ENCODE results near the gene CIB1. TPM values are rescaled to one million over a fixed set of nuclear protein-coding genes. Genes with fewer than 3 reads are reported as not detected.
A peak's percentile ranks its signal among the peaks of the same experiment; 100 is the strongest.
"Not testable (repeated sequence)": the region's sequence is repeated elsewhere in the genome, so short reads cannot be mapped to it uniquely, and the experiment has no call there.

The CIB1 gene
- total and polyA plus RNA-seq, 2 donors from 2014 or later = 158 to 321 TPM

DNA sequence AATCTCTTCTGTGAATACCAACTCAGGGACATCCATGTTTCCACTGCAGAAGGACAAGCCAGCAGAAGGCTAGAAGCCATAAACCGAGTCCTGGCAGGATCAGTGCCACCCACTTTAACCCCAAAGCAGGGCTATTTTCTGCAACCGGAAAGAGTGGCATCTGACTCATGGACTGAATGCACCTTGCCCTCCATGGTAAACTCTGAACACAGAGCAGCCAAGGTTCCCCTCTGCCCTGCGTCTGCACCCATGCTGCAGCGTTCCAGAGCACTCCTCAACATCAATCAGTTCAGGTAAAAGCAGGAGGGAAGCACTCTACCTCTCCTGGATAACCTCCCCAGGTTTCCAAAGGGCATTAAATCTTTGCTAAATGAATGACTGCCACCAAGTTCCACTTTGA lies 30.9 kb upstream of the CIB1 start:
- Histone ChIP-seq H3K27ac (ENCODE audit: low read depth in 2 of 2, low read length in 2 of 2) (peak overlapping the region; percentile 94 to 98), H3K36me3 (ENCODE audit: control insufficient read depth in 2 of 3, insufficient read depth in 3 of 3, low read length in 3 of 3) (no peaks in the 10 kb centered on the region), H3K27me3 (ENCODE audit: control insufficient read depth, insufficient read depth, low read length) (no peaks in the 10 kb centered on the region), H3K9ac (ENCODE audit: low read length in 3 of 3) (peak overlapping the region; percentile 68 to 99 (median 90)), H3K9me3 (ENCODE audit: control insufficient read depth in 2 of 3, insufficient read depth in 1 of 3, low read length in 3 of 3) (no peaks in the 10 kb centered on the region), H3K4me1 (ENCODE audit: control insufficient read depth in 2 of 3, insufficient read depth in 2 of 3, low read depth in 1 of 3, low read length in 3 of 3) (peaks cover 0 to 22% (median 17%) of the 10 kb centered on the region in 3 donors), H3K4me3 (ENCODE audit: low read length in 3 of 3) (peak overlapping the region; percentile 97 to 98 (median 97))
- intact Hi-C loops (cut with DNase I) = no loop called here
- TF ChIP-seq, protein P1, sequence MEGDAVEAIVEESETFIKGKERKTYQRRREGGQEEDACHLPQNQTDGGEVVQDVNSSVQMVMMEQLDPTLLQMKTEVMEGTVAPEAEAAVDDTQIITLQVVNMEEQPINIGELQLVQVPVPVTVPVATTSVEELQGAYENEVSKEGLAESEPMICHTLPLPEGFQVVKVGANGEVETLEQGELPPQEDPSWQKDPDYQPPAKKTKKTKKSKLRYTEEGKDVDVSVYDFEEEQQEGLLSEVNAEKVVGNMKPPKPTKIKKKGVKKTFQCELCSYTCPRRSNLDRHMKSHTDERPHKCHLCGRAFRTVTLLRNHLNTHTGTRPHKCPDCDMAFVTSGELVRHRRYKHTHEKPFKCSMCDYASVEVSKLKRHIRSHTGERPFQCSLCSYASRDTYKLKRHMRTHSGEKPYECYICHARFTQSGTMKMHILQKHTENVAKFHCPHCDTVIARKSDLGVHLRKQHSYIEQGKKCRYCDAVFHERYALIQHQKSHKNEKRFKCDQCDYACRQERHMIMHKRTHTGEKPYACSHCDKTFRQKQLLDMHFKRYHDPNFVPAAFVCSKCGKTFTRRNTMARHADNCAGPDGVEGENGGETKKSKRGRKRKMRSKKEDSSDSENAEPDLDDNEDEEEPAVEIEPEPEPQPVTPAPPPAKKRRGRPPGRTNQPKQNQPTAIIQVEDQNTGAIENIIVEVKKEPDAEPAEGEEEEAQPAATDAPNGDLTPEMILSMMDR (IDR thresholded peaks at IDR 0.05; ENCODE audit: borderline replicate concordance, extremely low read depth, insufficient read depth) = no peak
- FAIRE-seq (no peak), DNase-seq (peak in 1 of 5 donors; percentile 15)

DNA sequence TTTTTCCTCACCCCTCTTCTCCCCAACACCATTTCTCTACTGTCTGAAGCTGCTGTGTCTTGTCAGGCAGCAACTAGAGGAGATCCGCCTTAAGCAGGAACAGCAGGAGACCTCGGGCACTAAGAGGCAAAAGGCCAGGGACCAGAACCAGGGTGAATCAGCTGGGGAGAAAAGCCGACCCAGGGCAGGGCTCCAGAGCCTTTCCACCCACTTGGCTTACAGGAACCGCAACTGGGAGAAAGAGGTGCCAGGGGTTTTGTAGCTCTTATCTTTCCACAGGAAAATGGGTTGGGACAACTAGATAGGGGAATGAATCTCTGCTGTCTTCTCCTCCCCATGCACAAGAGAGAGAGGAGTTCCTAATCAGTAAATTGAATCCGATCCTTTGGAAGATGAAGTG lies 28.7 kb upstream of the CIB1 start:
- Histone ChIP-seq H3K4me3 (ENCODE audit: low read length in 3 of 3) (no peak overlapping the region), H3K9ac (ENCODE audit: low read length in 3 of 3) (no peak overlapping the region), H3K27ac (ENCODE audit: low read depth in 2 of 2, low read length in 2 of 2) (no peak overlapping the region), H3K9me3 (ENCODE audit: control insufficient read depth in 2 of 3, insufficient read depth in 1 of 3, low read length in 3 of 3) (no peaks in the 10 kb centered on the region), H3K4me1 (ENCODE audit: control insufficient read depth in 2 of 3, insufficient read depth in 2 of 3, low read depth in 1 of 3, low read length in 3 of 3) (peaks cover 0 to 15% (median 14%) of the 10 kb centered on the region in 3 donors), H3K27me3 (ENCODE audit: control insufficient read depth, insufficient read depth, low read length) (no peaks in the 10 kb centered on the region), H3K36me3 (ENCODE audit: control insufficient read depth in 2 of 3, insufficient read depth in 3 of 3, low read length in 3 of 3) (no peaks in the 10 kb centered on the region)
- TF ChIP-seq, protein P1 (IDR thresholded peaks at IDR 0.05; ENCODE audit: borderline replicate concordance, extremely low read depth, insufficient read depth) = no peak
- FAIRE-seq = no peak
- intact Hi-C loops (cut with DNase I) = no loop called here
- DNase-seq = no peak

DNA sequence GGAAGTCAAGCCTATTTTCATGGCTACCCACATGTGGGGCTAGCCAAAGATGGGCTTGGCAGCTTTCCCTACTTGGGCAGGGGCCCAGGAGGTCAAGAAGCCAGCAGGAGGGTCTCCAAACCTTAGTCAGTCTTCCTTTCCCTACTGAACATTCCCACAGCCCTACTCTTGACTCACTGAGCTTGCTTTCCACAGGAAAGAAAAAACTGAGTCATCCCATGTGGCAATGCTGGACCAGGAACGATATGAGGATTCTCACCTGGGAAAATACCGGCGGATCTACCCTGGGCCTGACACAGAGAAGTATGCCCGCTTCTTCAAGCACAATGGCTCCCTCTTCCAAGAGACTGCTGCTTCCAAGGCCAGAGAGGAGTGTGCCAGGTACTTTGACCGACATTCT lies 28.1 kb upstream of the CIB1 start:
- Histone ChIP-seq H3K27ac (ENCODE audit: low read depth in 2 of 2, low read length in 2 of 2) (no peak overlapping the region), H3K9me3 (ENCODE audit: control insufficient read depth in 2 of 3, insufficient read depth in 1 of 3, low read length in 3 of 3) (no peaks in the 10 kb centered on the region), H3K27me3 (ENCODE audit: control insufficient read depth, insufficient read depth, low read length) (no peaks in the 10 kb centered on the region), H3K4me1 (ENCODE audit: control insufficient read depth in 2 of 3, insufficient read depth in 2 of 3, low read depth in 1 of 3, low read length in 3 of 3) (peaks cover 0 to 11% (median 8%) of the 10 kb centered on the region in 3 donors), H3K4me3 (ENCODE audit: low read length in 3 of 3) (no peak overlapping the region), H3K9ac (ENCODE audit: low read length in 3 of 3) (no peak overlapping the region), H3K36me3 (ENCODE audit: control insufficient read depth in 2 of 3, insufficient read depth in 3 of 3, low read length in 3 of 3) (no peaks in the 10 kb centered on the region)
- FAIRE-seq (no peak), DNase-seq (no peak)
- TF ChIP-seq, protein P1 (IDR thresholded peaks at IDR 0.05; ENCODE audit: borderline replicate concordance, extremely low read depth, insufficient read depth) = no peak
- intact Hi-C loops (cut with DNase I) = no loop called here

DNA sequence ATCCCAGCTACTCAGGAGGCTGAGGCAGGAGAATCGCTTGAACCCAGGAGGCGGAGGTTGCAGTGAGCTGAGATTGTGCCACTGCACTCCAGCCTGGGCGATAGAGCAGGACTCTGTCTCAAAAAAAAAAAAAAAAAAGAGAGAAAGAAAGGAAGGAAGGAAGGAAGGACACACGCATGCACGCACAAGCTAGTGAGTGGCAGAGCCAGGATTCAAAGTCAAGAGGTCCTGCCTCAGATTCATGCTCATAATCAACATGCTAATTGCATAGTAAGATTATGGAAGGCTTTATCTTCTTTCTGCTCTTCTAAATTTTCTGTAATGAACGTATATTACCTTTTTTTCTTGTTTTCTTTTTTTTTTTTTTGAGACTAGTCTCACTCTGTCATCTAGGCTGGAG lies 27.0 kb upstream of the CIB1 start:
- intact Hi-C loops (cut with DNase I); H3K27me3 ChIP-seq (ENCODE audit: control insufficient read depth, insufficient read depth, low read length); H3K4me3 ChIP-seq (ENCODE audit: low read length in 3 of 3); H3K9ac ChIP-seq (ENCODE audit: low read length in 3 of 3); H3K36me3 ChIP-seq (ENCODE audit: control insufficient read depth in 2 of 3, insufficient read depth in 3 of 3, low read length in 3 of 3); DNase-seq; H3K9me3 ChIP-seq (ENCODE audit: control insufficient read depth in 2 of 3, insufficient read depth in 1 of 3, low read length in 3 of 3); FAIRE-seq; H3K27ac ChIP-seq (ENCODE audit: low read depth in 2 of 2, low read length in 2 of 2): not testable (repeated sequence)
- H3K4me1 ChIP-seq (ENCODE audit: control insufficient read depth in 2 of 3, insufficient read depth in 2 of 3, low read depth in 1 of 3, low read length in 3 of 3) = peaks cover 0 to 11% (median 7%) of the 10 kb centered on the region in 3 donors
